ENCODE measurements around the gene NPY5R. TPM values are rescaled to one million over a fixed set of nuclear protein-coding genes. Genes with fewer than 3 reads are reported as not detected.

Gene NPY5R
- total and polyA plus RNA-seq, 2 donors (not counting 1 experiment from before 2014, with no cell fraction given): not detected

- POLR2A ChIA-PET: no interaction called here
- intact Hi-C loops (cut with micrococcal nuclease): no loop called here
- no peaks in the 10 kb centered on the region for H3K27me3 ChIP-seq (replicated peaks in 1 of 4; ENCODE audit: control extremely low read depth in 1 of 4, control insufficient read depth in 3 of 4, insufficient read depth in 4 of 4, low read length in 3 of 4)
- H3K4me3 Mint-ChIP-seq: no peak overlapping the region
- no peak overlapping the region for H2AFZ ChIP-seq (ENCODE audit: insufficient read depth, low read depth, low read length, poor library complexity, severe bottlenecking)
- H3K27ac ChIP-seq (ENCODE audit: low read length in 2 of 2): no peak overlapping the region
- H3K27me3 Mint-ChIP-seq: no peaks in the 10 kb centered on the region
- CTCF ChIA-PET: interaction anchor here (0.6 kb wide), 1 partner anchor 42 kb away, joined by 3 read pairs; no protein-coding TSS in a partner anchor
- H3K9ac ChIP-seq (ENCODE audit: low read length): no peak overlapping the region
- H3K4me1 ChIP-seq (ENCODE audit: control insufficient read depth in 2 of 2, insufficient read depth in 2 of 2, low read length in 2 of 2): no peaks in the 10 kb centered on the region
- no peaks in the 10 kb centered on the region for H3K9me3 ChIP-seq (ENCODE audit: control extremely low read depth in 1 of 3, control insufficient read depth in 2 of 3, insufficient read depth in 1 of 3, low read length in 2 of 3)
- WGBS (ENCODE audit: insufficient coverage): 40% methylated on average over 1 of the region's 3 CpGs
- H3K4me3 ChIP-seq (ENCODE audit: control extremely low read depth in 1 of 5, extremely low read depth in 1 of 5, insufficient read depth in 1 of 5, low read depth in 2 of 5, low read length in 4 of 5): no peak overlapping the region
- no peaks in the 10 kb centered on the region for H4K20me1 ChIP-seq (ENCODE audit: control insufficient read depth, insufficient read depth, low read length, poor library complexity, severe bottlenecking)
- no peaks in the 10 kb centered on the region for H3K4me1 Mint-ChIP-seq
- no peaks in the 10 kb centered on the region for H3K9me3 Mint-ChIP-seq (ENCODE audit: insufficient read depth)
- no peak for TF ChIP-seq CTCF (IDR thresholded peaks at IDR 0.05)
- TF ChIP-seq EZH2 (IDR thresholded peaks at IDR 0.05; ENCODE audit: borderline replicate concordance, insufficient read depth, low read depth, low read length, poor library complexity, severe bottlenecking): no peak
- no peaks in the 10 kb centered on the region for H3K79me2 ChIP-seq (ENCODE audit: control insufficient read depth, insufficient read depth, low read length)
- no peaks in the 10 kb centered on the region for H3K36me3 ChIP-seq (replicated peaks in 1 of 2; ENCODE audit: control extremely low read depth in 1 of 2, control insufficient read depth in 1 of 2, extremely low read depth in 1 of 2, insufficient read depth in 2 of 2, low read length in 1 of 2)
- ATAC-seq (ENCODE audit: low read depth) (no peak), DNase-seq (no peak)
- H3K27ac Mint-ChIP-seq: no peak overlapping the region
- no peak overlapping the region for H3K4me2 ChIP-seq (replicated peaks; ENCODE audit: low read depth, low read length, poor library complexity, severe bottlenecking)
Measured at GRCh38 chr4:163300445-163300844, 43.2 kb upstream of the NPY5R start.

GRCh38 chr4:163303069-163303468, 40.6 kb upstream of the NPY5R start:
- CTCF ChIA-PET: no interaction called here
- TF ChIP-seq EZH2 (IDR thresholded peaks at IDR 0.05; ENCODE audit: borderline replicate concordance, insufficient read depth, low read depth, low read length, poor library complexity, severe bottlenecking): no peak
- TF ChIP-seq CTCF (IDR thresholded peaks at IDR 0.05): no peak
- H3K4me3 Mint-ChIP-seq: no peak overlapping the region
- Histone ChIP-seq H3K79me2 (ENCODE audit: control insufficient read depth, insufficient read depth, low read length) (no peaks in the 10 kb centered on the region), H4K20me1 (ENCODE audit: control insufficient read depth, insufficient read depth, low read length, poor library complexity, severe bottlenecking) (no peaks in the 10 kb centered on the region), H3K27me3 (replicated peaks in 1 of 4; ENCODE audit: control extremely low read depth in 1 of 4, control insufficient read depth in 3 of 4, insufficient read depth in 4 of 4, low read length in 3 of 4) (no peaks in the 10 kb centered on the region), H3K4me2 (replicated peaks; ENCODE audit: low read depth, low read length, poor library complexity, severe bottlenecking) (no peak overlapping the region), H2AFZ (ENCODE audit: insufficient read depth, low read depth, low read length, poor library complexity, severe bottlenecking) (no peak overlapping the region), H3K27ac (ENCODE audit: low read length in 2 of 2) (no peak overlapping the region), H3K4me3 (ENCODE audit: control extremely low read depth in 1 of 5, extremely low read depth in 1 of 5, insufficient read depth in 1 of 5, low read depth in 2 of 5, low read length in 4 of 5) (no peak overlapping the region), H3K9me3 (ENCODE audit: control extremely low read depth in 1 of 3, control insufficient read depth in 2 of 3, insufficient read depth in 1 of 3, low read length in 2 of 3) (no peaks in the 10 kb centered on the region), H3K4me1 (ENCODE audit: control insufficient read depth in 2 of 2, insufficient read depth in 2 of 2, low read length in 2 of 2) (no peaks in the 10 kb centered on the region), H3K36me3 (replicated peaks in 1 of 2; ENCODE audit: control extremely low read depth in 1 of 2, control insufficient read depth in 1 of 2, extremely low read depth in 1 of 2, insufficient read depth in 2 of 2, low read length in 1 of 2) (no peaks in the 10 kb centered on the region), H3K9ac (ENCODE audit: low read length) (no peak overlapping the region)
- H3K27ac Mint-ChIP-seq: no peak overlapping the region
- WGBS (ENCODE audit: insufficient coverage): 63% methylated on average over 1 of the region's 2 CpGs
- POLR2A ChIA-PET: no interaction called here
- ATAC-seq (ENCODE audit: low read depth) (no peak), DNase-seq (no peak)
- no peaks in the 10 kb centered on the region for H3K4me1 Mint-ChIP-seq
- intact Hi-C loops (cut with micrococcal nuclease): no loop called here
- no peaks in the 10 kb centered on the region for H3K27me3 Mint-ChIP-seq
- H3K9me3 Mint-ChIP-seq (ENCODE audit: insufficient read depth): no peaks in the 10 kb centered on the region

All from B cell (primary cell).